Measurements from ENCODE around the gene NUTF2. TPM values are rescaled to one million over a fixed set of nuclear protein-coding genes. Genes with fewer than 3 reads are reported as not detected.
"Not testable (repeated sequence)": the region's sequence is repeated elsewhere in the genome, so short reads cannot be mapped to it uniquely, and the experiment has no call there.

NUTF2 gene
- total RNA-seq, 5 donors from 2014 or later (not counting 1 experiment from before 2014, with no cell fraction given): 37.4 to 55.0 (median 48.3) TPM

- Histone ChIP-seq H3K9me3 (no peaks in the 10 kb centered on the region), H3K27ac (ENCODE audit: low read length) (no peak overlapping the region), H3K4me3 (ENCODE audit: control insufficient read depth in 1 of 2, extremely low read depth in 1 of 2, low read length in 1 of 2) (no peak overlapping the region), H3K27me3 (replicated peaks in 1 of 2; ENCODE audit: control insufficient read depth in 2 of 2, extremely low read depth in 1 of 2, insufficient read depth in 2 of 2, low read length in 1 of 2) (no peaks in the 10 kb centered on the region), H3K4me1 (ENCODE audit: control insufficient read depth in 1 of 2, extremely low read depth in 1 of 2, insufficient read depth in 2 of 2, low read length in 2 of 2) (peaks cover 0 to 12% of the 10 kb centered on the region in 2 experiments), H3K36me3 (ENCODE audit: control insufficient read depth in 2 of 2, extremely low read depth in 1 of 2, insufficient read depth in 1 of 2, low read length in 1 of 2) (peaks cover 3 to 33% of the 10 kb centered on the region in 2 donors)
- ChIA-PET POLR2A (no interaction called here), CTCF (interaction anchor here in 1 of 2 donors (0.6 to 1.1 kb wide), 2 partner anchors 9 to 158 kb away, joined by 3 to 5 read pairs; no protein-coding TSS in a partner anchor)
- Mint-ChIP-seq H3K4me1 (peaks cover 8 to 21% (median 15%) of the 10 kb centered on the region in 3 donors), H3K36me3 (peaks cover 27% of the 10 kb centered on the region), H3K4me3 (no peak overlapping the region), H3K27me3 (no peaks in the 10 kb centered on the region), H3K9me3 (no peaks in the 10 kb centered on the region), H3K27ac (no peak overlapping the region)
- ATAC-seq (replicated peaks in 1 of 4): no peak
- WGBS (ENCODE audit: insufficient coverage): 98% methylated on average over 31 of the region's 36 CpGs
- DNase-seq: no peak
Measured at GRCh38 chr16:67909056-67909742, 62.5 kb downstream of the NUTF2 start.

DNA sequence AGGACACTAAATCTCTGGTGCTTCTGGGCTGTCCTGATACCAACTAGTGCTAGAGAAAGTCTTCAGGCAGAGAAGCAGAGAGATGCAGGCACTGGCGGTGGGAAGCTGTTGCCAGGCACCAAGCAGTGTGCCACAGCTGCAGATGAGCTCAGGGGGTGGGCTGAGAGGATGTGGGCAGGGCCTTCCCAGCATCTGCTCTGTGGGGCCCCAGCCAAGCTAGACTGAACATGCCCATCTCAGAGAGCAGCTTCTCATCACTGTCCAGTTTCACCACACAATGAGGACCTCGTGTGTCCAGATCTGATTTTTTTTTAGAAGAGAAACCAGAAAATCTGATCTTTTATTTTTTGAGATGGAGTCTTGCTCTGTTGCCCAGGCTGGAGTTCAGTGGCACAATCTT, 63.4 kb downstream of the NUTF2 start:
- H3K27ac Mint-ChIP-seq: no peak overlapping the region

DNA sequence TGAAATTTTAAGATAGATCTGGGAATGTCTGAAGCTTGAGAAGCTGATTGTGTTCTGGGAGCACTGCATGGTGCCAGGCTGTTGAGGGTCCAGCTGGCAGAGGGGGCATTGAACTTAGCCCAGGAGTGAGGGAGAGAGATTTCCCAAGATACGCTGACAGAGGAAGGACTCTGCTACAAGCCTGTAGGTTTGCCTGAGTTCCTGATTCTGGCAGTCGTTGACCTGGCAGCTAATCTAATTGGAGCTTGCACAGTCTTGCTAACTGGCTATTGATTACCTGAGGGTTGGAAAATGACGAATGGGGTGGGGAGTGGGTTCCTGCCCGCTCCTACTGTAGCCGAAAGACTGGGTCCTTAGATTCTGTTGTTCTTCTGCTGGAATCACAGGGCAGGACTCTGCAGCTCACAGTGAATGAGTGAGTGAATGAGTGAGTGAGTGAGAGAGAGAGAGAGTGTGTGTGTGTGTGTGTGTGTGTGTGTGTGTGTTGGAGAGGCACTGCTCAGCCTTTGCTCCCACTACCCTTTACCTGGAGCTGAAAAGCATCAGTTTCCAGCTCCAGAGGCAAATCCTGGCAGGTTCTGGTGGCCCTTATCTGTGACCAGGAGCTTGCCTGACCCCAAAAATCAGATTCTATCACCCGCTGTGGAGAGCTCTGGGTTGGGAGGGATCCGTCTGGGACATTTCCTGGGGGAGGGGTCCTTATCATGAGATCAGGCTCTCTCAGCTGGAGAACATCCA, 68.2 kb downstream of the NUTF2 start:
- Mint-ChIP-seq H3K9me3 (no peaks in the 10 kb centered on the region), H3K4me3 (no peak overlapping the region), H3K4me1 (peaks cover 34 to 44% (median 34%) of the 10 kb centered on the region in 3 donors), H3K27me3 (no peaks in the 10 kb centered on the region), H3K27ac (no peak overlapping the region), H3K36me3 (peaks cover 19% of the 10 kb centered on the region)
- H3K27me3 ChIP-seq (replicated peaks in 1 of 2; ENCODE audit: control insufficient read depth in 2 of 2, extremely low read depth in 1 of 2, insufficient read depth in 2 of 2, low read length in 1 of 2): no peaks in the 10 kb centered on the region
- POLR2A ChIA-PET: interaction anchor here in 1 of 2 donors (0.7 kb wide), 1 partner anchor 67 kb away, joined by 4 read pairs; no protein-coding TSS in a partner anchor
- 93% methylated on average over 3 of the region's 7 CpGs for WGBS (ENCODE audit: insufficient coverage)
- no peak overlapping the region for H3K27ac ChIP-seq (ENCODE audit: low read length)
- CTCF ChIA-PET: interaction anchor here (0.5 to 1.1 kb wide), 2 partner anchors 102 to 196 kb away, joined by 4 to 6 read pairs; no protein-coding TSS in a partner anchor
- H3K36me3 ChIP-seq (ENCODE audit: control insufficient read depth in 2 of 2, extremely low read depth in 1 of 2, insufficient read depth in 1 of 2, low read length in 1 of 2): peaks cover 0 to 41% of the 10 kb centered on the region in 2 donors
- H3K4me1 ChIP-seq (ENCODE audit: control insufficient read depth in 1 of 2, extremely low read depth in 1 of 2, insufficient read depth in 2 of 2, low read length in 2 of 2): peaks cover 0 to 35% of the 10 kb centered on the region in 2 experiments
- ATAC-seq (replicated peaks in 1 of 4) (no peak), DNase-seq (no peak)
- H3K9me3 ChIP-seq: no peaks in the 10 kb centered on the region
- H3K4me3 ChIP-seq (ENCODE audit: control insufficient read depth in 1 of 2, extremely low read depth in 1 of 2, low read length in 1 of 2): no peak overlapping the region

More for the DNA sequence above, 63.4 kb downstream of the NUTF2 start:
- H3K27me3 Mint-ChIP-seq: no peaks in the 10 kb centered on the region
- H3K9me3 ChIP-seq: no peaks in the 10 kb centered on the region
- no CpG with 5 or more reads among the region's 2 CpGs for WGBS (ENCODE audit: insufficient coverage)
- no peaks in the 10 kb centered on the region for H3K9me3 Mint-ChIP-seq
- DNase-seq: peak in 7 of 35 experiments; percentile 10 to 23 (median 15)
- ATAC-seq (replicated peaks in 1 of 4): peak; percentile 30 to 72 (median 46)
- ChIA-PET CTCF (no interaction called here), POLR2A (no interaction called here)
- H3K27me3 ChIP-seq (replicated peaks in 1 of 2; ENCODE audit: control insufficient read depth in 2 of 2, extremely low read depth in 1 of 2, insufficient read depth in 2 of 2, low read length in 1 of 2): no peaks in the 10 kb centered on the region
- peaks cover 13 to 26% (median 18%) of the 10 kb centered on the region in 3 donors for H3K4me1 Mint-ChIP-seq
- H3K36me3 ChIP-seq (ENCODE audit: control insufficient read depth in 2 of 2, extremely low read depth in 1 of 2, insufficient read depth in 1 of 2, low read length in 1 of 2): peaks cover 3 to 36% of the 10 kb centered on the region in 2 donors
- H3K4me3 ChIP-seq (ENCODE audit: control insufficient read depth in 1 of 2, extremely low read depth in 1 of 2, low read length in 1 of 2): no peak overlapping the region
- no peak overlapping the region for H3K4me3 Mint-ChIP-seq
- H3K36me3 Mint-ChIP-seq: peaks cover 30% of the 10 kb centered on the region
- no peak overlapping the region for H3K27ac ChIP-seq (ENCODE audit: low read length)
- H3K4me1 ChIP-seq (ENCODE audit: control insufficient read depth in 1 of 2, extremely low read depth in 1 of 2, insufficient read depth in 2 of 2, low read length in 2 of 2): peaks cover 0 to 15% of the 10 kb centered on the region in 2 experiments

GRCh38 chr16:67915496-67915769, 68.7 kb downstream of the NUTF2 start:
- POLR2A ChIA-PET; DNase-seq; H3K27me3 Mint-ChIP-seq; H3K9me3 ChIP-seq; H3K27me3 ChIP-seq (replicated peaks in 1 of 2; ENCODE audit: control insufficient read depth in 2 of 2, extremely low read depth in 1 of 2, insufficient read depth in 2 of 2, low read length in 1 of 2); H3K4me3 ChIP-seq (ENCODE audit: control insufficient read depth in 1 of 2, extremely low read depth in 1 of 2, low read length in 1 of 2); H3K4me3 Mint-ChIP-seq; H3K9me3 Mint-ChIP-seq; ATAC-seq (replicated peaks in 1 of 4); H3K27ac ChIP-seq (ENCODE audit: low read length); H3K27ac Mint-ChIP-seq: not testable (repeated sequence)
- CTCF ChIA-PET: interaction anchor here in 1 of 2 donors (1.1 kb wide), 1 partner anchor 103 kb away, joined by 6 read pairs; no protein-coding TSS in a partner anchor
- Histone ChIP-seq H3K4me1 (ENCODE audit: control insufficient read depth in 1 of 2, extremely low read depth in 1 of 2, insufficient read depth in 2 of 2, low read length in 2 of 2) (peaks cover 0 to 31% of the 10 kb centered on the region in 2 experiments), H3K36me3 (ENCODE audit: control insufficient read depth in 2 of 2, extremely low read depth in 1 of 2, insufficient read depth in 1 of 2, low read length in 1 of 2) (peaks cover 0 to 40% of the 10 kb centered on the region in 2 donors)
- no CpG with 5 or more reads among the region's 2 CpGs for WGBS (ENCODE audit: insufficient coverage)
- Mint-ChIP-seq H3K36me3 (peaks cover 17% of the 10 kb centered on the region), H3K4me1 (peaks cover 30 to 38% (median 32%) of the 10 kb centered on the region in 3 donors)

DNA sequence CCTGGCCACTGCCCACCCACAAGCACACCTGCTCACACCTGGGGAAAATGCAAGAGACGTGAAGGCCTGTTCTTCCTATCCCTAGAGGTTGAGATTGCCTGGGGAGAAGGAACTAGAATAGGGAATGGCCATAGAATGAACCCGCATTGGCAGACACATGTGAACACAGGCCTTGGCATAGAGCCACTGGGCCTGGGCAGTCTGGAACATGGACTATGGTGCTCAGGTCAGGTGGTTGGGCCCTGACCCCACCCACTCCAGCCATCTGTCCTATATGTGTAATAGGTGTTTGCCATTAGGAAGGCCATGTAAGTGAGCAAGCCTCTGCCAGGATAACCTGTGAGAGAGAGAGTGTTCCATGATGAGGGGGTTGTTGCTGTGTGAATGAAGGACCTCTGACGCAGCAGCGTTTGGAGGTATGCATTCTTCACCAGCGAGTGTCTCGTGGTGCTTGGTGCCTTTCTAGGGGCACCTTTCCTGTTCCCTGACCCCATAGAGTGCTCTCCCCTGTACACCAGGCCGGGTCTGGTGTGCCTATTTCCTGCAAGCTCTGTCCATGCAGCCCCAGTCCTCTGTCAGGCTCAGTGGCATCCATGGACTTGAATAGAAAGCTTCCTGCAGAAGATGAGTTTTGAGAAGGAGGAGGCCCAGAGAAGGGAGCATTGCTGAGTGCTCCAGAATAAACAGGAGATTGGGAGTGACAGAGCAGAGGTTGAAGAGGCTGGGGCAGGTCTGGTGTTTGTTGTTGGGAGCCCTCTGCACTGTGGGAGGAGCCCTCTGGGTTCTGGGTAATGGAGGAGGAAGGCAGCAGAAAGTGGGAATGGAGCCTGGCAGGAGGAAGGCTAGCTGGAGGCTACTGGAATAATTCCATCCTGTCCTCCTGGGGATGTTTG, 69.3 kb downstream of the NUTF2 start:
- no peak for DNase-seq
- ATAC-seq (replicated peaks in 1 of 4): no peak
- H3K36me3 ChIP-seq (ENCODE audit: control insufficient read depth in 2 of 2, extremely low read depth in 1 of 2, insufficient read depth in 1 of 2, low read length in 1 of 2): peaks cover 0 to 34% of the 10 kb centered on the region in 2 donors
- no peaks in the 10 kb centered on the region for H3K27me3 Mint-ChIP-seq
- no peaks in the 10 kb centered on the region for H3K9me3 ChIP-seq
- peaks cover 0 to 24% of the 10 kb centered on the region in 2 experiments for H3K4me1 ChIP-seq (ENCODE audit: control insufficient read depth in 1 of 2, extremely low read depth in 1 of 2, insufficient read depth in 2 of 2, low read length in 2 of 2)
- WGBS (ENCODE audit: insufficient coverage): 91% methylated on average over 5 of the region's 7 CpGs
- peak overlapping the region in 1 of 2 donors; percentile 41 for H3K27ac Mint-ChIP-seq
- H3K9me3 Mint-ChIP-seq: no peaks in the 10 kb centered on the region
- H3K4me3 ChIP-seq (ENCODE audit: control insufficient read depth in 1 of 2, extremely low read depth in 1 of 2, low read length in 1 of 2): no peak overlapping the region
- no peaks in the 10 kb centered on the region for H3K27me3 ChIP-seq (replicated peaks in 1 of 2; ENCODE audit: control insufficient read depth in 2 of 2, extremely low read depth in 1 of 2, insufficient read depth in 2 of 2, low read length in 1 of 2)
- no peak overlapping the region for H3K27ac ChIP-seq (ENCODE audit: low read length)
- H3K4me1 Mint-ChIP-seq: peaks cover 30 to 35% (median 32%) of the 10 kb centered on the region in 3 donors
- H3K4me3 Mint-ChIP-seq: no peak overlapping the region
- CTCF ChIA-PET: no interaction called here
- POLR2A ChIA-PET: no interaction called here
- H3K36me3 Mint-ChIP-seq: peaks cover 14% of the 10 kb centered on the region
